Measurements from ENCODE around the gene TAB3. TPM values are rescaled to one million over a fixed set of nuclear protein-coding genes. Genes with fewer than 3 reads are reported as not detected.

The TAB3 gene
- total and polyA plus RNA-seq, 9 of the 15 experiments (the other 6 are each of a cell fraction or from before 2014, with no cell fraction given), result 2.4 to 31.1 (median 15.5) TPM

DNA sequence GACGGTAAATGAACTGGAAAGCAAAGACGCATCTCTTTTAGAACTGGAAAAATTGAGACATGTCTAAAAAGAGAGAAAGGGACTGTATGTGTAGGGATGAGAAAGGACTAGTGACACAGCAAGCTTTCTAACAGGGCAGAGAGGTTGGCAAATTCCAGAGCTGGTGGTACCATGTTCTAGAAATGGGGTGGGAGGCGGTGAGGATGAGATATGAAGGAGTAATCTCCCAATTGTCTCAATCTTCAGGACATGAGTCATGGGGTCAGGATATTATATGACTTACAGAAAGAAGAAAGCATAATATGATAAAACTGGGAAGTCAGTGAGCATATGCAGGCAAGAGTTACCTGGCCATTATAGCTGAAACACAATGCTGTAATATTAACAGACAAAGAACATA lies 14.2 kb downstream of the TAB3 start (continued):
- TF ChIP-seq, protein P1, sequence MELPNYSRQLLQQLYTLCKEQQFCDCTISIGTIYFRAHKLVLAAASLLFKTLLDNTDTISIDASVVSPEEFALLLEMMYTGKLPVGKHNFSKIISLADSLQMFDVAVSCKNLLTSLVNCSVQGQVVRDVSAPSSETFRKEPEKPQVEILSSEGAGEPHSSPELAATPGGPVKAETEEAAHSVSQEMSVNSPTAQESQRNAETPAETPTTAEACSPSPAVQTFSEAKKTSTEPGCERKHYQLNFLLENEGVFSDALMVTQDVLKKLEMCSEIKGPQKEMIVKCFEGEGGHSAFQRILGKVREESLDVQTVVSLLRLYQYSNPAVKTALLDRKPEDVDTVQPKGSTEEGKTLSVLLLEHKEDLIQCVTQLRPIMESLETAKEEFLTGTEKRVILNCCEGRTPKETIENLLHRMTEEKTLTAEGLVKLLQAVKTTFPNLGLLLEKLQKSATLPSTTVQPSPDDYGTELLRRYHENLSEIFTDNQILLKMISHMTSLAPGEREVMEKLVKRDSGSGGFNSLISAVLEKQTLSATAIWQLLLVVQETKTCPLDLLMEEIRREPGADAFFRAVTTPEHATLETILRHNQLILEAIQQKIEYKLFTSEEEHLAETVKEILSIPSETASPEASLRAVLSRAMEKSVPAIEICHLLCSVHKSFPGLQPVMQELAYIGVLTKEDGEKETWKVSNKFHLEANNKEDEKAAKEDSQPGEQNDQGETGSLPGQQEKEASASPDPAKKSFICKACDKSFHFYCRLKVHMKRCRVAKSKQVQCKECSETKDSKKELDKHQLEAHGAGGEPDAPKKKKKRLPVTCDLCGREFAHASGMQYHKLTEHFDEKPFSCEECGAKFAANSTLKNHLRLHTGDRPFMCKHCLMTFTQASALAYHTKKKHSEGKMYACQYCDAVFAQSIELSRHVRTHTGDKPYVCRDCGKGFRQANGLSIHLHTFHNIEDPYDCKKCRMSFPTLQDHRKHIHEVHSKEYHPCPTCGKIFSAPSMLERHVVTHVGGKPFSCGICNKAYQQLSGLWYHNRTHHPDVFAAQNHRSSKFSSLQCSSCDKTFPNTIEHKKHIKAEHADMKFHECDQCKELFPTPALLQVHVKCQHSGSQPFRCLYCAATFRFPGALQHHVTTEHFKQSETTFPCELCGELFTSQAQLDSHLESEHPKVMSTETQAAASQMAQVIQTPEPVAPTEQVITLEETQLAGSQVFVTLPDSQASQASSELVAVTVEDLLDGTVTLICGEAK (IDR thresholded peaks at IDR 0.05), result no peak
- TF ChIP-seq, protein P1 (CRISPR knock-in tag; IDR thresholded peaks at IDR 0.05), result no peak
- TF ChIP-seq TRIM28 (IDR thresholded peaks at IDR 0.05) (no peak), MTA3 (IDR thresholded peaks at IDR 0.05; ENCODE audit: borderline replicate concordance) (no peak), MEIS2 (IDR thresholded peaks at IDR 0.05; ENCODE audit: partially characterized antibody) (no peak), SMC3 (conservative IDR thresholded peaks at IDR 0.05; ENCODE audit: insufficient read depth, low read depth, low read length) (no peak)
- TF ChIP-seq, protein P2, sequence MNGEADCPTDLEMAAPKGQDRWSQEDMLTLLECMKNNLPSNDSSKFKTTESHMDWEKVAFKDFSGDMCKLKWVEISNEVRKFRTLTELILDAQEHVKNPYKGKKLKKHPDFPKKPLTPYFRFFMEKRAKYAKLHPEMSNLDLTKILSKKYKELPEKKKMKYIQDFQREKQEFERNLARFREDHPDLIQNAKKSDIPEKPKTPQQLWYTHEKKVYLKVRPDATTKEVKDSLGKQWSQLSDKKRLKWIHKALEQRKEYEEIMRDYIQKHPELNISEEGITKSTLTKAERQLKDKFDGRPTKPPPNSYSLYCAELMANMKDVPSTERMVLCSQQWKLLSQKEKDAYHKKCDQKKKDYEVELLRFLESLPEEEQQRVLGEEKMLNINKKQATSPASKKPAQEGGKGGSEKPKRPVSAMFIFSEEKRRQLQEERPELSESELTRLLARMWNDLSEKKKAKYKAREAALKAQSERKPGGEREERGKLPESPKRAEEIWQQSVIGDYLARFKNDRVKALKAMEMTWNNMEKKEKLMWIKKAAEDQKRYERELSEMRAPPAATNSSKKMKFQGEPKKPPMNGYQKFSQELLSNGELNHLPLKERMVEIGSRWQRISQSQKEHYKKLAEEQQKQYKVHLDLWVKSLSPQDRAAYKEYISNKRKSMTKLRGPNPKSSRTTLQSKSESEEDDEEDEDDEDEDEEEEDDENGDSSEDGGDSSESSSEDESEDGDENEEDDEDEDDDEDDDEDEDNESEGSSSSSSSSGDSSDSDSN (IDR thresholded peaks at IDR 0.05; ENCODE audit: borderline replicate concordance in 1 of 2, low read depth in 2 of 2, low read length in 2 of 2), result no peak
